MV-4-11 (cell line): ENCODE results near the gene EVA1C.
"Not testable (repeated sequence)": the region's sequence is repeated elsewhere in the genome, so short reads cannot be mapped to it uniquely, and the experiment has no call there.

Experiments used
- DNase-seq: peaks from one replicate; lab custom pipeline; 2025; lab: John Stamatoyannopoulos, UW

Gene EVA1C

DNA sequence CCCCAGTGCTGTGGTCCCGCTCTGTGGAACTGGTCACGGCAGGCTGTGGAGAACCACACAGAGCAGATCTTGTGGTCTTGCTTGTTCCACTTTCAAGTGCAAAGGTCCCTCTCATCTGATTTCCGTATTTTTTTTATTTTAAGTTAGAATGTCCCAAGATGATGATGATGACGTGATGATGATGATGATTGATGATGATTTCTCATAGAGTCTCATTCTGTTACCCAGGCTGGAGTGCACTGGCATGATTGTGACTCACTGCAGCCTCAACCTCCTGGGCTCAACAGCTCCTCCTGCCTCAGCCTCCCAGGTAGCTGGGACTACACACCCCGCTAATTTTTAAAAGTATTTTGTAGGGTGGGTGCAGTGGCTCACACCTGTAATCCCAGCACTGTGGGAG lies 12.2 kb downstream of the EVA1C start:
- peak; percentile 31 for DNase-seq

DNA sequence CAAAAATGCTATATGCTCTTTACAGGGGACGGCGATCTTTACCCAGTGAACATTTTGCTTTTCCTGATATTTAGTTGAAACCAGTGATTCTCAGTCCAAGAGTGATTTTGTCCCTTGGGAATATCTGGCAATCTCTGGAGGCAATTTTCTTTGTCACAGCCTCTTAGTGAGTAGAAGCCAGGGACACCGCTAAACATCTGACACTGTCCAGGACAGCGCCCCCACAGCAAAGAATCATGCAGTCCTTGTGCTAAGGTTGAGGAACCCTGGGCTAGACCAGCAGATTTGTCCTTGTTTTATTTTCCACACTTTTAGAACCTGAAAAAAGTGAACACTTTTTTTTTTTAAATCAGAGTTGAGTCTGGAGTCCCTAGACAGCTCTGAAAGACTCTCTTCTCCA lies 13.1 kb downstream of the EVA1C start:
- DNase-seq = no peak

DNA sequence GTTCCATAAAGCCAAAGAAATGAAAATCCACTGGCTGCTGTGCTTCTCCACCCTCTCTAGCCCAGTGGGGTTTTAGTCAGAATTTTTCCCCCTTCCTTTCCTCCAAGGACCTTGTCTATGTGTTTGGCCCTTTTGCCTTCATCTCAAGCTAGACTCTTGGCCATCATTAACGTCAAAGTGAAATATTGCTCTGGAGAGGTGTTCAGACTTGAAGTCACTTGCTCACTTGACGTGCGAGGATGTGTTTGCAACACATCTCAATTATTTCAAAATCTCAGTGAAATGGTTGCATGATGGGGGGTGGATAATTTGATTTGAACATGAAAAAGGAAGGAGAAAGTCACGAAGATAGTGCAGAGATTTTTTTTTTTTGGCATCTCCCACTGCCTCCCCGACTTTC lies 13.6 kb downstream of the EVA1C start:
- DNase-seq = no peak

DNA sequence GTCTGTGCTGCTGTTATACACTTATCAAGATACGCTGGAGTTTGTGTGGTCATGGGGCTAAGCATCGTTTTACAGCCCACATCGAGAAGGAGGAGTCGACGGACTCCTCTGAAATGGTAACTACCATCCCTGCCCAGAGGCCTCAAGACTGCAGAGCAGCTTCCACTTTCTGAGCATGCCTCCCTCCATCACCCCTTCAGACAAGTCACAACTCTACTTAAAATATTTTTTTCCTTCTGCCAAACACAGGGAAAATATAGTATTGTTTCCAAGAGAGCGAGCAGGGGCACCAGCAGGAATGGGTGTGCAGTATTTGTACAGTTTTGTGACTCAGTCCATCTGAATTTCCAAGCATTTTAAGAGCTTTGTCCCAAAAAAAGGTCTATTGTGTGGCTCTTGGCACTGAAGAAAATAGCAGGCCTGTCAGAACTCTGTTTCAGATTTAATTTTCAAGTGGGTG lies 14.1 kb downstream of the EVA1C start:
- no peak for DNase-seq

DNA sequence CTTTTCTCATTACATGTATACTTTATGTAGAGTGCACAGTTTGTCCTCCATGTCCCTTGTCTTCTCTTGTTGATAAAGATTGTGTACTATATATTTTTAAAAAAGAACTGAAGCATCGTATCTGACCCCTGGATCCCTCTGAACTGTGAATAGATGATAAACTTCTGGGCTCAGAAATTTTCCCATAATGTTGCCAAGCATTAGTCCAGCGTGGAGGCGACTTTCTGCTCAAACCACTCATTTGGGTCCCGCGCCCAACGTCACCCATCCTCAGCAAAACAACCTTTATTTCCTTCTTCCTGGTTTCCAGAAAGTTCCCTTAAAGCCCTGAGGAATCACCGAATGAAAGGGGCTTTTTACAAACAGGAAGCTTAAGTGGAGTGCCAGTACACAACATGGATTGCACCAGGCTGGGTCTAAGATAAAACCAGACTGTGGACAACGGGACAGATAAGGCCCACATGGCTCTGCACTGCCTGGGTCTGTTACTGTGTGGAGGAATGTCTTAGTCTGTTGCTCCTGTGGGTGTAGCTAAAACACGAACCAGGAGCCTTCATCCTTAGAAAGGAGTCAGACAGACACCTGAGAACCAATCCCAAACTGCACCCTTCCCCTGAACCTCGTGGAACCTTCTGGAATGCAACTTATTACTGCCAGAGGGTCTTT lies 15.6 kb downstream of the EVA1C start:
- no peak for DNase-seq

DNA sequence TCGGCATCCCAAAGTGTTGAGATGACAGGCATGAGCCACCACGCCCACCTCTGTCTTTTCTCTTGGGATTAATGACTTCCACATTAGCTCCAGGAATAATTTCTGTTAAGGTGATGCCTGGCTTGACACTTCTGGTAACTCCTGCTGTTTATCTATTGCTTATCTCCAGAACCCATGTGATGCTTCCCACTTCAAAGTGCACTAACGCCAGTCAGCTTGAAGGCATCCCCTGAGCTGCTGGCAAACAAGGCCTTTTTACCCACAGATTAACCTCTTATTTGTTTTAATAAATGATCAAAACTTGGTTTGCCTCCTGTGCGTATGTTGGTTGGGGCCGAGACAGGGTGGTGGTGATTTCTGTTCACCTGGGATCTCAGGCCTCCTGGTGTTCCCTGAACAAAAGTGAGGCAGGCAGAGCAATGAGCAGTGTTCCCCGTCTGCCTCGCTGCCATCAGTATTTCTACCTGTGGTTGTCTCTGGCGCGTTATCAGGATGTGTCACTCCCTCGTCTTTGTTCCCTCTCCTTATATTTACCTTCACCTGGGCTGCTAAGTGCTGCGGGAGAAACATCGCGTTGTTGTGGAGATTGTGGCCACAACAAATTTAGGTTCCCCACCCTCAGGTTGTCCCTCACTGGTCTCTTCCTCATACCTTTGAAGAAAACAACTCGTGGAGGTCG lies 20.6 kb downstream of the EVA1C start:
- DNase-seq = not testable (repeated sequence)

DNA sequence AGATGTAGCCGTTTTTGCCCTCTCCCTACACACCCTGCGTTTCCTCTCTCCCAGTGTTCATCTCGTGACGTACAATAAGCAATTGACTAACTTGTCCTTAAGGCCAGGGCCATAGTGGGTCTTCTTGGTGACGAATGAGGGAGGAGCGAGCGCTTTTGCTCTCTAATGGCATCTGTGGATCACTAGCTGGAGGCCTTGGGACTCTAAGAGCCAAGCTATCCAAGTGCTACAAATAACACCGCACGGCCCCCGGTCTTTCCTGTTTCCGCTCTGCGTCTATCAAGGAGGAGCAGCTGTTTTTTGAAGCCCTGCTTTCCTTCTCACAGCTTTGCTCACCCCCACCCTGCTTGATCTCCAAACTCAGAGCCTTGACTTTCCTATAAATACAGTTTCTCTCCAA lies 25.2 kb downstream of the EVA1C start:
- no peak for DNase-seq

DNA sequence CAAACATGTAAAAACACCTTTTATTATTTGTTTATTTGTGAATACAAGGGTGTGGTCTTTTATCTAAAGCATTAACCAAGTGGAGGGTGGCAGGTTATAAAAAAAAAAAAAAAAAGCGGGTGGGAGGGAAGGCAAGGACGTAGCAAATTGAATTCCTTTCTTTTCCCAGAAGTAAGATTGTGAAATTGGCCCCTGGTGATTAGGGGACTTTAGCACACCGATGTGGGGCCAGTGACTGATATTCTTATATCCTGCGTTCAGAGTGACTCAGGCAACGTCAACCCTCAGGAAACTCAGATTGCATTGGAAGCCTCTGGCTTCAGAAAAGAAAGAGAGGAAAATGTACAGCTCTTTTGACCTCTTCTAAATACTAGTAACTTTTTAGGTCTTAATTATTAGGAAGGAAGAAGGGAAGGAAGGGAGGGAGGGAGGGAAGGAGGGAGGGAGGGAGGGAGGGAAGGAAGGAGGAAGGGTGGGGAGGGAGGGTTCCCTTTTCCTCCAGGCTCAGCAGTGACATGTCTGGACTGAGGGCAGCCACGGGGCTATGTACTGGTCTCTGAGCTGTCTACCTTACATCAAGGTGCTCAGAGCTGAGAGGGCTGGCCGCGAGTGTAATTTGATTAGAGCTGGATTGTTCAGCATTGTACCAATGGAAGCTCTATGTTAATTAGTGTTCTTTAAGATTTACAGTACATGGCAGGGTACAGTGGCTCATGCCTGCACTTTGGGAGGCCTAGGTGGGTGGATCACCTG lies 30.2 kb downstream of the EVA1C start:
- no peak for DNase-seq

DNA sequence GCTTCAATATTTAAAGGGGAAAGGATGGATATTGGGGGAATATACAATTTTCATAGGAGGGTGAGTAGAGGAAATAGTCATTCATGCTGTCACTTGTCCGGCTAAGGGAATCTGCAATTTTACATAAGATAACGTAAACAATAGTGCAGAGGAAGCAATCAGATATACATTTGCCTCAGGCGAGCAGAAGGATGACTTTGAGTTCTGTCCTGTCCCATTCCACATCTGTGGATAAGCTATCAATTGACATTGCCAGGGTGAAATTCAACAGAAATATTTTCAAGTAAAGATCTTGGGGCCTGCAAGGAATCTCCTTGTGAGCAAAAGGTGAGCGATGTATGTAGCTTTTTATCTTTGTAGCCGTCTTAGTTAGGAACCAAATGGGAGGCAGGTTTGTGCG lies 32.6 kb downstream of the EVA1C start:
- DNase-seq = no peak

DNA sequence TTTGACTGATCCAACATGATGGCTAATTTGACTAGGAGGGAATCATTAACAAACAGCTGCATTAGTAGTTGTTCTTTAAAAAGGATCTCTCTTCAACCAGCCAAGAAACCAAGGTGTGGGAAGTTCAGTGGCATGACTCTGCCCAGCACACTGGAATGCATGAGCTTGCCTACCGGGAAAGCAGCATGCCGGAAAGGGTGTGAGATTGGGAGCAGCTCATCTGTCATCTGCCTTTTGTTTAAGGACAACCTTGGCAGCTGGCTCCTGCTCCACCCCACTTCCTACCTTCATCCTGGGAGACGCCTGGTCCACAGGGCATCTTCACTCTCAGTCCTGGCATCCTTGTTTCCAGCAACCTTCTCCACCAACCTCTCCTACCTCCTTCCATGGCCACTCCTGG lies 33.9 kb downstream of the EVA1C start:
- DNase-seq = not testable (repeated sequence)

DNA sequence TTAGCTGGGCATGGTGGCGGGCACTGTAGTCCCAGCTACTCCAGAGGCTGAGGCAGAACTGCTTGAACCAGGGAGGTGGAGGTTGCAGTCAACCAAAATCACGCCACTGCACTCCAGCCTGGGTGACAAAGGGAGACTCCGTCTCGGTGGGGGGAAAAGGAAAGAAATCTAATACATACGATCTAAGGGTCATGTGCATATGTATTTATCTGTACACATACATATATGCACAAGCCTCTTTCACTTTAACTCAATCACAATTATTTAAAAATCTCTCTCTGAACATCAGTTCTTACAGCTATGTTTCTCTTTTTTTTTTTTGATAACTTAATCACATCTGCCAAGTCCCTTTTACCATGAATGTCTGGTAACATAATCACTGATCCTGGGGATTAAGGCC lies 34.7 kb downstream of the EVA1C start:
- DNase-seq = no peak

DNA sequence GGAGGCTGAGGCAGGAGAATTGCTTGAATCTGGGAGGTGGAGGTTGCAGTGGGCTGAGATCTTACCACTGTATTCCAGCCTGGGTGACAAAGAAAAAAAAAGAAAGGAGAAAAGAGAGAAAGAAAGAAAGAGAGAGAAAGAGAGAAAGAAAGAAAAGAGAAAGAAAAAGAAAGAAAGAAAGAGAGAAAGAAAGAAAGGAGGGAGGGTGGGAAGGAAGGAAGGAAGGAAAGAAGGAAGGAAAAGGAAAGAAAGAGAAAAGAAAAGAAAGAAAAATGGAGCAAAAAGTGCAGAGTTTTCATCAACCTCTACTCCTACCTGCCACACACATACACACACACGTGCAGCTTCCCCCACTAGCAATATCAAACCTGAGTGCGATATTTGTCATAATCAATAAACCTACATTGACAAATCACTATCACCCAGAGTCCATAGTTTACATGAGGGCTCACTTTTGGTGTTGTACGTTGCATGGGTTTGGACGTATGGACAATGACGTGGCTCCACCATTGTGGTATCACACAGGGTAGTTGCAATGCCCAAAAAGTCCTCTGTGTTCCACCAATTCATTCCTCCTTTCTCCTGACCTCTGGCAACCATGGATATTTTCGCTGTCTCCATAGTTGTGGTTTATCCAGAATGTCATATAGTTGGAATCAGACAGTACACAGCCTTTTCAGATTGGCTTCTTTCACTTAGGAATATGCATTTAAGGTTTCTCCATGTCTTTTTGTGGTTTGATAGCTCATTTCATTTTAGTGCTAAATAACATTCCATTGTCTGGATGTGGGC lies 36.5 kb downstream of the EVA1C start:
- no peak for DNase-seq

DNA sequence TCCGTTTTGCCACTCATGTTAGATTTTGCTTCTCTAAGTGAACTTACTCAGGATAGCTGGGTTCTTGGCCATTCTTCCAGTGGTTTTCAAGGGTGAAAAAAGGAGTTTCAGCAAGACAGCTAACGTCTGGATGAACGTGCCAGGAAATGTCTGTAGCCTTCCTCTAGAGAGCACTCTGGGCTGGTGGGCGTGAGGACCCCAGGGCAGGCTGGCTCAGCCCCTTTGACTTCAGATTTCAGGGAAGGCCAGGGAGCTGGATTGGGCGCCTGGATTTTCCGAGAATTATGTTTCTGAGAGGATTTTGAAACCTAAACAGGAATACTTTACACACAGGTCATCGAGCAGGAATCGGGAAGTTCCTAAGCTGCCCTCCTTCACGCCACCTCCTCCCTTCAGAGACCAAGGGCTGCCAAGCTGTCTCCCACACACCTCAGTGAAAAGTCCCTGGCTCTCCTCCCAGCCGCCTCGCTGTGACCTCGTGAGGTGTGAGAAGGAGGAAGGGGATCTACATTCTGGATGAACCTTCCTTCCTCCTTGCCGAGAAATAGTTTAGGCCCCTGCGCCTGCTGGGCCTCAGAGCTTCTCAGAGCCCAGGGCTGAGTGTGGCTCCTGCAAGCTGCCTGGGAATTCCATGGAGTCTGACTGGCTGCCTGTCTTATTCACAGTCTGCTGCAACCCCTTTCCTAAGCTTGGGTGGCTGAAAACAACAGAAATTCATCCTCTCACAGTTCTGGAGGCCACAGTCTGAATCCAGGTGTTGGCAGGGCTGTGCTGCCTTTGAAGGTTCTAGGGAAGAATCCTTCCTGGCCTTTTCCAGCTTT lies 38.6 kb downstream of the EVA1C start:
- DNase-seq = not testable (repeated sequence)

DNA sequence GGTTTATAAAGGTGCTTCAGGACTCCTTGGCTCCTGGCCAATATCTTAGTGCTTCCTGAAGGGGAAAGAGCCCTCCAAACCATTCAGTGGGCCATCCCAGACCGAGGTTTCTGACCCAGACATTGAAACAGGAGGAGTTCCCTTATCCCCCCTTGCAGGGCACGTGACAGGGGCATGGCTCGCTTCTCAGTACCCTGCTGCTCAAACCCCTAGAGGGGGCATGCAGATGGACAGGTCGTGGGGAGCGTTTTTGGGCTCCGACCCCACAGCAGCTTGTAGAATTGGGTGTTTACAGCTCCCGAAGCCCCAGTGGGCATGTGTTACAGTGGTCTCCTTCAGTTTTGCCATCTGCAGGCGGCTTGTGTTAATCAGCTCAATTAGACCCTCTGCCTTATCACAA lies 39.7 kb downstream of the EVA1C start:
- not testable (repeated sequence) for DNase-seq

DNA sequence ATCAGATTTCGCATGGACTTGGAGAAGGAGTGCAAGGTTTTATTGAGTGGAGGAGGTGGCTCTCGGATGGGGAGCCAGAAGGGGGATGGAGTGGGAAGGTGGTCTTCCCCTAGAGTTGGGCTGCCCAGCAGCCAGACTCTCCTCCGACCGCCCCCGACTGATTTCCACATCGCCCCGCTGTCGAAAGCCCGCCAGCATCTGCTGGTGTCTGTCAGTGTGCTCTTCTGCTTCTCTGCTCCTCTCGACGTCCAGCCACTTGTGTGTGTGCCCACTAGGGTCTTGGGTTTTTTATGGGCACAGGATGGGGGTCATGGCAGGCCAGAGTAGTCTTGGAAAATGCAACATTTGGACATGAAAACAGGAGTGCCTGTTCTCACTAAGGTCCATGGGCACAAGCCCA lies 40.1 kb downstream of the EVA1C start:
- no peak for DNase-seq

DNA sequence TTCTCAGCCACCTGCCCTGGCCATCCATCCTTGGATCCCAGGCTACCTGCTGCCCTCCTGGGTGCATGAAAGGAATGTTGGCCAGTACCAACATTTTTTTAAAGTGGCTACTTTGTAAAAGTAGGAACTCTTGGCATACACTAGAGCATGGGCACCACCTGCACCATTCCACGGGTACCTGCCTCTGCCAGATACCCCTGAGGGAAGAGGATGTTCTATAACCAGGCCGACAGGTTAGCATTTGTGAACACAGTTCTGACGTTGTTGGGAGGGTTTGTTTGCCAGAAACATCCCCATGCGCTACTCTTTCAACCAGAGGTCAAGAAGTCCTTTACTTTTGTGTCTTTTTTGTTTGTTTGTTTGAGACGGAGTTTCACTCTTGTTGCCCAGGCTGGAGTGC lies 43.0 kb downstream of the EVA1C start:
- DNase-seq = no peak

DNA sequence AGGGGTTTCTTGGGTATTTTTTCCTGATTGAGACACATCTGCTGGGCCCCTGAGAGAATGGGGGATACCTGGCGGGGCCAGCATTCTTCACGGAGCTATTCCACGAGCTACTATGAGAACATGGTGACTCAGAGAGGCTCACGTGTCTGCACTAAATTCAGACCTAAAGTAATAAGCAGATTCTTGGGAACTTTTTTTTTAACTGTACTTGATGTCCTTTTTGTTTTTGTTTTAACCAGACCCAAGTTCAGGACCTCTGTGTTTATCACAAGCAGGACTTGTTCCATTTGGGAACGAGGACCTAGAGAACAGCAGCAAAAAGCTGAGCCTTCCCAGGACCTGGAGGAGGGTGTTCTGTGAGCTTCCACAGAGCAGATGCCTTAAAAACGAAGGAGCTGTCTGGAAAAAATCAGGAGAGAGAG lies 44.0 kb downstream of the EVA1C start:
- DNase-seq = no peak

DNA sequence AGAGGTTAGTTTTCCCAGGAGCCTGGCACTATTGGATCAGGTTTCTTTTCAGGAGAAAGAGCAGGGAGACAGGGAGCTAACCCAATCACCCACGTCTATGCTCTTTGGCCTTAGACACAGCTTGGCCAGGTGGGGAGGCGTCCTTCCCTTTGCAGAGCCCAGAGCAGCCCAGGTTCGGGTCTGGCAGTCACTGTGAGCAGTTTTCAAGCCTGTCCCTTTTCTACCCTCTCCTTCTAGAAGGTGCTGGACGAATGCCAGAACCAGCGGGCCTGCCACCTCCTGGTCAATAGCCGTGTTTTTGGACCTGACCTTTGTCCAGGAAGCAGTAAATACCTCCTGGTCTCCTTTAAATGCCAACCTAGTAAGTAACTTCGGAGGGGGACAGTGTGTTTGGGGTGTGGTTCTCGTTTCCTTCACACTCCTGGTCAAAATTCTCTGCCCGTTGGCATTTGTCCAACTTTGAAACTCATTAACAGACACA lies 44.9 kb downstream of the EVA1C start:
- DNase-seq = no peak

DNA sequence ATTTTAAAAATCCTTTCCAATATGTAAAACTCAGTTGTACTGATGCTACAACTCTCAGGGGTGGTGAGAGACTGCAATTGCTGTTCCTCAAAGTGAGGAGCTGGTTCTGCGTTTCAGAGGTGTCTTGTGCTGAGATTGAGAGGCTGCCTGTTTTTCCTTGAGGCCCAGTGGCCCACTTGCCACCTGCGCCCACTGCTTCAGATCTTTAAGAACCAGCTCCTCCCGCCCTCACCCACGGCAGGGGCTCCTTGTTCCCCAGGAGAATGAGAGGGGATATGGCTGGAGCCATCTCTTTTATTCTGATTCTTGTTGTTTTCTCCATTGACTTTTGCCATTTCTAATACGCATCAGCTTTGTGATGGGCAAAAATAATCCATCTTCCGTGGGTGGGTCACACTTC lies 45.5 kb downstream of the EVA1C start:
- no peak for DNase-seq

DNA sequence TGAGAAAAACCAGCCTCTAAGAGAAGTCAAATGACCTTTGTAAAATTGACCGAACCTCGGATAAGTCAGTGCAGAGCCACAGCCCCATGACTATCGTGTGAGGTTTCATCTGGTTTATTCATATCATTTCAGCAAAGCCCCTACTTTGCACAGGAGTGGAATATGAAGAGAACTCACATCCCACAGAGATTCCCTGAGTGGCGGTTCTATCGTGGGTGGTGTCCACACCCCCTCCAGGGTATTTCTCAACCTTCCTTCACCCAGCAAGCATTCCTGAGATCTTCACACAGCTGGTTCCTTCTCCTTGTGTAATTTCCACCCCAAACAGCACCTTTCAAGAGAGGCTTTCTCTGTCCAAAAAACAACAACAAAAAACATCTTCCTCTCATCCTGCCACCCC lies 47.5 kb downstream of the EVA1C start:
- DNase-seq = no peak

DNA sequence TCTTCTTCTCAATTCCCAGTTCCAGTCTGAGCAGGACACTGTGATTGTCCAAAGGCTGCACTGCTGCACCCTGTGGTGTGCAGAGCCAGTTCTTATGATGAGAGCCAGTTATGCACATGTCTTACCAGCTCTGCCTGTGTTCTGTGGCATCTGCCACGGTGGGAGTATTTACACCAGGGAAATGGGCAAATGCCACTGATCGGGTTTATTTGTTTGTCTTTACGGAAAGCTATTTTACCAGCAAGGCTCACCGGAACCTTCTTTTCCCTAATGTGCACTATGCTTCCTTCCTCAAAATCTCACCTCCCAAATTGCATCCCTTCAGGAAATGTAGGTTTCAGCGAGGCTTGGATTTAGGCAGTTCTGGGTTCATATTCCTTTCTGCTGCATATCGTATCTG lies 49.0 kb downstream of the EVA1C start:
- no peak for DNase-seq
